ENCODE data around the gene HDAC4.

Gene HDAC4

DNA sequence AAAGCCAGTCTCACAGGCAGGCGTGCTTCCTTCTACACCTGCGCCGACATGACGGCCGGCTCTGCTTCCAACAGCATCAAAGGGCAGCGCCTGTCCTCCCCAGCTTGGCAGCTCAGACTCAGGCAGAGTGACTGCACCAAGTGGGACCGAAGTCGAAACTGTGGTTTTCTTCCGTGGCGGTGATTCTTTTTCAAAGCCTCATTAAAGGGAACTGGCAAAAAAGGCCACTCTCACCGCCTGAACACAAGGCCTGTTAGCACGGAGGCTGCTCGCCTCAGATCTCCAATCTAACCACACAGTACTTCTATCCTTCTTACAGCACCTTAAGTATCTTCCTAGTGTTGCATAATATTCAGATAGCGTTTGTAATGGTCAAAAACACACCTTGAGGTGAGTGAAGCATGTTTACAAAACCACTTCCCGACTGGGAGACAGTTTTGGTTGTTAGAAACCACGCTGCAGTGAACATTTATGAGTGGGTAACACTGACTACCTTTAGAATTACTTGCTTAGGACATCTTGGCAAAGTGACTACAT lies 236.4 kb downstream of the HDAC4 start:
- no peak for DNase-seq

- DNase-seq, result no peak
Observed at GRCh38 chr2:239163688-239164334, 237.0 kb downstream of the HDAC4 start.

DNA sequence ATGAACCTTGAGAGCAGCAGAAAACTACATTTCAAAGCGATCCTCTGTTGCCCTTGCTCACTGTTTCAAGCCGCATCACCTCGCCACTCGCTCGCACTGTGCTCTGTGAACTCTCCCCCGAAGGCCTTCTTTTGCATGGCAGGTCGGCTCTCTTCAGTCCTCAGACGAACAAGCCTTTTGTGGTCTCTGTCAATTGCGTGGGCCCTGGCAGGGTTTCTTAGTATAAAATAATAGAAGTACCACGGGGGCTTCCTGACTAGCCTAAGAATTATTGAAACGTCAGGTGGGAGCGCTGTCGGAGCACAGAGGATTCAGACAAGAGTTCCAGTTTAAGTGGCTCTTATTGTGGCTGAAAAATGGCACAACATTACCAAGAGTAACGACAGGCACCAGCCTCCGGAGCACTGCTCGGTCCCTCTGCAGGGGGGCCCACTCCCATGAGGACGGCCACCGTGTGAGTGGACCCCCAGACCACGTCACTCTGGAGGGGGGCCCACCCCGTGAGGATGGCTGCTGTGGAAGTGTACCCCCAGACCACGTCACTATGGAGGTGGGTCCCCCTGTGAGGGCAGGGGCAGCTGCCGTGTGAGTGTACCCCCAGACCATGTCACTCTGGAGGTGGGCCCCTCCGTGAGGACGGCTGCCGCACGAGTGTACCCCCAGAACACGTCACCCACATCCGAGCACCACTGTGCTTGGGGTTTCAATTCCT lies 237.7 kb downstream of the HDAC4 start:
- no peak for DNase-seq

DNA sequence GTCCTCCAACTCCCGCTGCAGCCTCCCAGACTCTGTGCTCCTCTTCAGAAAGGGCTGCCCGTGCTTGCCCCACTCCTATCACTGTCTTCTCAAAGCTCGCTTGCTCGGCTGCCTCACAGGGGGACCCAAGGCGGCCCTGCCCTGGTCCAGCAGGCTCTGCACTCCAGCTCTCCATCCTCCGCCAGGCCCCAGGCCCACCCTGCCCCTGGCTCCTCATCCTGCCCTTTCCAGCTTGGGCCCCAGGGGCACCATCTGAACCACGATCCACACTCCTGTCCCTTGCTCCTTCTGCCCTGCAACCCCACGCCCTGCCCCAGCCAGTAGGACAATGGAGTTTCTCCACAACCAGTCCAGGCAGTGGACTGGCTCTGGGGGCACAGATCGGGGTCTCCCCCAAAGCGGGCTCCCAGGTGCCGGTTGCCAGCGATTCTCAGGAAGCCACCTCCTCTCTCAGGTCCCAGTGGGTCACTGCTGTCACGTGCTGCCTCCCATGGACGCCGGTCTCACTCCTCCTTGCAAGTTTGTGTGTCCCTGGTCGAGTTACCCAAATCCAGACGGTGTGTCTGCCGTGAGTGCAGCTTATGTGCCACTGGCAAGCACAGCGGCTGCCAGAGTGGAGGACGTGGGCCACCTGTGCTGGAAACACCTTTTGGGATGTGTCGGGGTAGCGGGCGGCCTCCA lies 238.5 kb downstream of the HDAC4 start:
- DNase-seq, result no peak

- no peak for DNase-seq
Observed at GRCh38 chr2:239161711-239162140, 239.1 kb downstream of the HDAC4 start.

DNA sequence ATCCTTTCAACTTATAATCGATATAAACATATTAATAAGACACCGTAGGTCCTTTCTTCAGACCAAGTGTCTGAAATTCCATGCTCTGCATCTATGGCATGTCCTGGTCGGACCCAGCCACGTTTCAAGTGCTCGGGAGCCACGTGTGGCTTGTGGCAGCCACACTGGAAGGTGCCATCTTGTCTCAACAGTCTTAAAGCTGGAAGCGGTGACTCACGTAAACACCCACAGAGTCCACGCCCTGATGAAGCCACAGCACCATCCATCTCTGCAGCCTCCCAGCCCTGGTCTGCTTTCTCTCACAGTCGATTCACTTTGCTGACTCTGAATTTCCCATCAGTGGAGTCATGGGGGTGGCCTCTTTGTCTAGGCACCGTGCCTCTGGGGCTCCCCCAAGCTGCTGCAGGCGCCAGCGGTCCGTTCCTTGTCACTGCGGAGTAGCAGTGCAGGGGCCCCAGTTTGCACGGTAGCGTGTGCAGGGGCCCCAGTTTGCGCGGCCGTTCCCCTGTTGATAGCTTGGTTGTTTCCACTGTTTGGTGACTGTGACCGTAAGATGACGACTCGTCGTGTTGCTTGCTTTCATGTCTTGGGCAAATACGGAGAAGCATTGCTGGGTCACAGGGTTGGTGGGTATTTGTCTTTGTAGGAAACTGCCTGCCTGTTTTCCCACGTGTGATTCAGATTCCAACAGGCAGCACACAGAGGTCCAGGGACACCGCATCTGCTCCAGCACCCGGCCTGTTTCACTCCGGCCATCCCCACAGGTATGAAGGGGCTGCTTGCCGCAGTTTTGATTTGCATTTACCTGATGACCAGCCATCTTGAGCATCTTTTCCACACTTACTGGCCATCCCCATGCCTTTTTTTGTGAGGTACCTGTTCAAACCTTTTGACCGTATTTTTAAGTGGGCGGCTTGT lies 240.3 kb downstream of the HDAC4 start:
- DNase-seq, result no peak

GRCh38 chr2:239159476-239159911 lies 241.3 kb downstream of the HDAC4 start:
- DNase-seq, result no peak

GRCh38 chr2:239158641-239159475 lies 242.0 kb downstream of the HDAC4 start:
- DNase-seq, result no peak

DNA sequence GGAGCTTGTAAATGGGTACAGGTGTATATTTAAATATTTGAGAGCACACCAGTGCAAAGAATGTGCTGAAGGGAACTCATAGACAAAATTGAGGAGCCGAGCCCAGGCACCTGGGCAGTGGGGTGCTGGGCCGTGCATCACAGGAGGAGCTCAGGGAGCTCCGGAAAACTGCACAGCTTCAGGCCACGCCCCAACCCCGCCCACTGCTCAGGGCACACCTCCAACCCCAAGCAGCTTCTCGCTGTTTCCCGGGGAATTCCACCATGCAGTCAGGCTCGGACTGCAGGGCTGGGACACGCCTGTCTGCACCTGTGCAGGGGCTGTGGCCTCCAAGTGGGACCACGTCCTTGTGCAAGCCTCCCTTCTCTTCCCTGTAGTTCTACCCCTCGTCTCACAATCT lies 243.0 kb downstream of the HDAC4 start:
- DNase-seq, result no peak

- DNase-seq, result no peak
Observed at GRCh38 chr2:239157269-239157668, 243.6 kb downstream of the HDAC4 start.

GRCh38 chr2:239156516-239157265 lies 244.1 kb downstream of the HDAC4 start:
- DNase-seq, result no peak

DNA sequence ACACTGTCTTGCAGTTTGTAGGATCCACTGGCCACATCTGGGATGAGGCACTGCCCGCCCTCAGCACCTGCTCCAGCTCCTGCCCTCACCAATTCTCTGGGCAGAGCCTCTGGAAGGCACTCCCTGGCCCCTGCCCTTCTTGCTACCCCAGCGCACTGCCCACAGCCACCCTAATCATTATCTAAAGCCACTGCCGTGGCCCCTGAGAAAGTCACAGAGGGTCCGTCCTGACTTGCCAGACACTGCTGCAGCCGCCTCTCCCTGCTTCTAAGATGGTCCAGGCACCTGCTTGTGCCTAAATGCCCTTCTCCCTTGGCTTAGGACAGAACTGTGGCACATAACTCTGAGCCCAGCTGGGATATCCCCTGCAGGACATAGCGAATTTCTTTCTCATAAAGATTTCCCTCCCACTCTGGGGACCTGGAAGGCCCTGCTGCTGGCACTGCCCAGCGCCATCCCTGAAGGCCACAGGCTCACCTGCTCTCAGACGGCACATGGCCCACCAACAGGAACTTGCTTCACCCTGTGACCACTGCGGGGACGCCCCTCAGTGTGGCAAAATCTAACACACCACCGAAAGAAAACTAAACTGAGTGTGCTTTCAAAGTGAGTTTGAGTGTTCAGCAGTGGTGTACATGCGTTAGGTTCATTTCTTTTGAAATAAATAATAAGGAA lies 244.9 kb downstream of the HDAC4 start:
- DNase-seq, result no peak

GRCh38 chr2:239154971-239155805 lies 245.6 kb downstream of the HDAC4 start:
- no peak for DNase-seq

- no peak for DNase-seq
Observed at GRCh38 chr2:239153806-239154591, 246.8 kb downstream of the HDAC4 start.

DNA sequence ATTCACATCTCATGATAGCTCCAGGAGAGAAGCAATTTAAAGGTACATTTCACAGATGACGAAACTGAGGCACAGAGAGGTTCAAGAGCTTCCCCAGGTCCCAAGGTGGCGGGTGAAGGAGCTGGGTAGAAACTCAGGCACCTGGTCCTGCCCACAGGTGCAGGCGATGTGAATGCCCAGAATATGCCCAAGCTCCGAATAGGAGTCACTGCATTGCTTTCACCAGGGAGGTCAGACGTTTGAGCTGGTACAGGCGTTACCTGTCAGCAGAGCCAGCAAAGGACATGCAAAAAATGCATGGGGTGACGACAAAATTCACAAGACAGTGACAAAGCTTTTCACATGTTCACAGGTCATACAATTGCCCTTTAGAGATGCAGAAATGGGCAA lies 247.9 kb downstream of the HDAC4 start:
- no peak for DNase-seq

- no peak for DNase-seq
Observed at GRCh38 chr2:239152239-239152915, 248.4 kb downstream of the HDAC4 start.

Measured in fibroblast of skin of abdomen (primary cell).